ENCODE measurements around the gene CR2.
"Not testable (repeated sequence)": the region's sequence is repeated elsewhere in the genome, so short reads cannot be mapped to it uniquely, and the experiment has no call there.

Gene CR2

GRCh38 chr1:207486198-207486597 is 32.1 kb downstream of the CR2 start:
- Histone ChIP-seq H3K4me2 (no peak overlapping the region), H3K9ac (no peak overlapping the region), H4K20me1 (no peaks in the 10 kb centered on the region), H3K36me3 (no peaks in the 10 kb centered on the region), H3K27ac (no peak overlapping the region), H3K27me3 (no peaks in the 10 kb centered on the region), H3K4me3 (no peak overlapping the region), H3K9me3 (no peaks in the 10 kb centered on the region), H3K4me1 (no peaks in the 10 kb centered on the region)
- no peak for TF ChIP-seq Cebpa-rat (IDR thresholded peaks at IDR 0.05)

- Histone ChIP-seq H3K27ac (no peak overlapping the region), H3K4me3 (no peak overlapping the region), H3K9ac (no peak overlapping the region), H3K9me3 (no peaks in the 10 kb centered on the region), H3K4me1 (no peaks in the 10 kb centered on the region), H3K27me3 (no peaks in the 10 kb centered on the region), H3K36me3 (no peaks in the 10 kb centered on the region), H3K4me2 (no peak overlapping the region), H4K20me1 (no peaks in the 10 kb centered on the region)
- no peak for TF ChIP-seq Cebpa-rat (IDR thresholded peaks at IDR 0.05)
These were observed 33.5 kb downstream of the CR2 start for GRCh38 chr1:207487636-207488035.

DNA sequence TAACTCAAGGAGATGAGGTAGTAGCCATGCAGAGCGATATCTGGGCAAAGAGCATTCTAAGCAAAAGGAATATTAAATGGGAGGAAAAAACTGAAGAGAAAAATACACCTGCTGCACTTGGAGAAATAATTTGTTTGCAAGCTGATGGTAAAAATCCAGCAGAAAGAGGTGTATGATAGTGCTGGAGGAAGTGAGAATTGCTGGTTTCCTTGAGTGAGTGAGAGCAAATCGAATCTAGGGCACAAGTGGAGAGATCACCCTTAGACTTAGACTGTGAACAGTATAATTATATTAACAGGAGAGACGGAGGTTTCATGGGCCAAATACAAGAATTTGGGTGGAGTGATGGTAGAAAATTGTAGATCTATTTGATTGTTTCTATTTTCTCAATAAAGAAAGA is 39.1 kb downstream of the CR2 start:
- TF ChIP-seq Cebpa-rat (IDR thresholded peaks at IDR 0.05), result no peak
- Histone ChIP-seq H3K9ac (no peak overlapping the region), H3K27ac (no peak overlapping the region), H3K4me3 (no peak overlapping the region), H3K9me3 (no peaks in the 10 kb centered on the region), H3K4me2 (no peak overlapping the region), H4K20me1 (no peaks in the 10 kb centered on the region), H3K4me1 (no peaks in the 10 kb centered on the region), H3K27me3 (no peaks in the 10 kb centered on the region), H3K36me3 (no peaks in the 10 kb centered on the region)

GRCh38 chr1:207494171-207494570 is 40.0 kb downstream of the CR2 start:
- H3K9ac ChIP-seq, result no peak overlapping the region
- H4K20me1 ChIP-seq, result no peaks in the 10 kb centered on the region
- H3K4me3 ChIP-seq, result no peak overlapping the region
- H3K9me3 ChIP-seq, result no peaks in the 10 kb centered on the region
- TF ChIP-seq Cebpa-rat (IDR thresholded peaks at IDR 0.05), result no peak
- no peak overlapping the region for H3K4me2 ChIP-seq
- H3K36me3 ChIP-seq, result no peaks in the 10 kb centered on the region
- no peaks in the 10 kb centered on the region for H3K27me3 ChIP-seq
- no peaks in the 10 kb centered on the region for H3K4me1 ChIP-seq
- no peak overlapping the region for H3K27ac ChIP-seq

DNA sequence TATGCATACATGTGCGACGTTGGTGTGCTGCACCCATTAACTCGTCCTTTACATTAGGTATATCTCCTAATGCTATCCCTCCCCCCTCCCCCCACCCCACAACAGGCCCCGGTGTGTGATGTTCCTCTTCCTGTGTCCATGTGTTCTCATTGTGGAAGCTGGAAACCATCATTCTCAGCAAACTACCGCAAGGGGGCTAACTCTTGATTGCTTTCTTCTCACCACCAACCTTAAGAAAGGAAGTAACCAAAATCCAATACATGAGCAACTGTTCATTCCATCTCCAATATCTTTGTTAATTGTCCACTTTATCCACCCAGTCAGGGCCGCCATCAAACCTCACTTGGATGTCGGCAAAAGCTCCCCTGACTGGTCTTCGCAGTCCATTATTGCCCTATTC is 41.2 kb downstream of the CR2 start:
- not testable (repeated sequence) for H3K9ac ChIP-seq, H3K36me3 ChIP-seq, H3K27me3 ChIP-seq, H3K4me2 ChIP-seq, H3K27ac ChIP-seq, H3K9me3 ChIP-seq, H3K4me1 ChIP-seq, H4K20me1 ChIP-seq, H3K4me3 ChIP-seq

- Histone ChIP-seq H3K4me3 (no peak within 1 kb of the TSS), H3K9ac (no peak within 1 kb of the TSS), H3K27me3 (no peaks in the 10 kb centered on the region), H3K36me3 (no peaks in the 10 kb centered on the region), H3K27ac (no peak within 1 kb of the TSS), H3K4me2 (no peak within 1 kb of the TSS), H4K20me1 (no peaks in the 10 kb centered on the region), H3K4me1 (no peaks in the 10 kb centered on the region), H3K9me3 (no peaks in the 10 kb centered on the region)
- no peak for TF ChIP-seq Cebpa-rat (IDR thresholded peaks at IDR 0.05)
These were observed 42.0 kb downstream of the CR2 start, which contains the start of gene CR1 for GRCh38 chr1:207495801-207496792. Gene CR1, plus strand, starts transcription at chr1:207496157. Its CDS starts 111 bp downstream, at chr1:207496268.

DNA sequence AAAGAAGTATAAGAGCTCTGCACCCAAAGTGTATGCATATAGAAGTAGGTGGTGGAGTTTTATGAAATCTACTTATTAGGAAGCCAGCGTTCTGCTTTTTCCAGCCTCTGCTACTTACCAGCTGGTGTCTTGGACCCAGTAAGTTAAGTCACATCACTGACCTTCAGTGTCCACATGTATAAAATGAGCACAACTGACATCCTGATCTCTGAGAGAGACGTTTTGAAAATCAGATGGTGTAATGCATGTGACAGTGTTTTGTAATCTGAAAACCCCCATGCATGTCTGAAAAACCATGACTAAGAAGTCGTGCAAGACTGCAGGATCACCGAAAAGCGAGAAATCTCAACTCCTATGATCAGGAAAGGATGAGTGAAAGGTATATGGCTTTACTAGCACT is 43.8 kb downstream of the CR2 start:
- no peak overlapping the region for H3K4me3 ChIP-seq
- no peaks in the 10 kb centered on the region for H3K9me3 ChIP-seq
- H3K4me1 ChIP-seq, result no peaks in the 10 kb centered on the region
- H3K9ac ChIP-seq, result no peak overlapping the region
- no peaks in the 10 kb centered on the region for H3K27me3 ChIP-seq
- TF ChIP-seq Cebpa-rat (IDR thresholded peaks at IDR 0.05), result no peak
- H3K4me2 ChIP-seq, result no peak overlapping the region
- H3K36me3 ChIP-seq, result no peaks in the 10 kb centered on the region
- H3K27ac ChIP-seq, result no peak overlapping the region
- H4K20me1 ChIP-seq, result no peaks in the 10 kb centered on the region

- Histone ChIP-seq H4K20me1 (no peaks in the 10 kb centered on the region), H3K9ac (no peak overlapping the region), H3K9me3 (no peaks in the 10 kb centered on the region), H3K4me2 (no peak overlapping the region), H3K27ac (no peak overlapping the region), H3K36me3 (no peaks in the 10 kb centered on the region), H3K27me3 (no peaks in the 10 kb centered on the region), H3K4me1 (no peaks in the 10 kb centered on the region), H3K4me3 (no peak overlapping the region)
- TF ChIP-seq Cebpa-rat (IDR thresholded peaks at IDR 0.05), result no peak
These were observed 45.4 kb downstream of the CR2 start for GRCh38 chr1:207499573-207499972.

GRCh38 chr1:207500306-207500705 is 46.2 kb downstream of the CR2 start:
- no peaks in the 10 kb centered on the region for H3K9me3 ChIP-seq
- no peaks in the 10 kb centered on the region for H3K4me1 ChIP-seq
- H3K36me3 ChIP-seq, result no peaks in the 10 kb centered on the region
- no peak overlapping the region for H3K9ac ChIP-seq
- H3K27me3 ChIP-seq, result no peaks in the 10 kb centered on the region
- H3K27ac ChIP-seq, result no peak overlapping the region
- H4K20me1 ChIP-seq, result no peaks in the 10 kb centered on the region
- H3K4me2 ChIP-seq, result no peak overlapping the region
- H3K4me3 ChIP-seq, result no peak overlapping the region
- TF ChIP-seq Cebpa-rat (IDR thresholded peaks at IDR 0.05), result no peak

GRCh38 chr1:207501071-207501470 is 46.9 kb downstream of the CR2 start:
- Histone ChIP-seq H3K9me3 (no peaks in the 10 kb centered on the region), H4K20me1 (no peaks in the 10 kb centered on the region), H3K27me3 (no peaks in the 10 kb centered on the region), H3K36me3 (no peaks in the 10 kb centered on the region), H3K4me2 (no peak overlapping the region), H3K27ac (no peak overlapping the region), H3K4me3 (no peak overlapping the region), H3K9ac (no peak overlapping the region), H3K4me1 (no peaks in the 10 kb centered on the region)
- no peak for TF ChIP-seq Cebpa-rat (IDR thresholded peaks at IDR 0.05)
